ENCODE results near the gene IGFBP1.
A peak's percentile ranks its signal among the peaks of the same experiment; 100 is the strongest.

IGFBP1 gene

GRCh38 chr7:45920502-45921380 lies 32.5 kb downstream of the IGFBP1 start, which contains the start of gene IGFBP3 (continued):
- no peak for TF ChIP-seq ZFP69B (tag by site-specific recombination; IDR thresholded peaks at IDR 0.05)
- TF ChIP-seq ZNF596 (tag by site-specific recombination; IDR thresholded peaks at IDR 0.05) = no peak
- TF ChIP-seq ZNF629 (tag by site-specific recombination; IDR thresholded peaks at IDR 0.05) = no peak
- TF ChIP-seq ZNF394 (tag by site-specific recombination; IDR thresholded peaks at IDR 0.05; ENCODE audit: borderline replicate concordance) = no peak
- TF ChIP-seq ZFHX2 (tag by site-specific recombination; conservative IDR thresholded peaks at IDR 0.05) = 0 out of 2 replicates have a peak, but pooled peaks have one; percentile 19
- no peak for TF ChIP-seq ZNF529 (tag by site-specific recombination; IDR thresholded peaks at IDR 0.05; ENCODE audit: insufficient replicate concordance)
- no peak for TF ChIP-seq ZNF521 (tag by site-specific recombination; IDR thresholded peaks at IDR 0.05)
- TF ChIP-seq GLI2 (tag by site-specific recombination; IDR thresholded peaks at IDR 0.05; ENCODE audit: borderline replicate concordance, low read depth) = no peak
- no peak for TF ChIP-seq ZNF580 (tag by site-specific recombination; IDR thresholded peaks at IDR 0.05)
- no peak for TF ChIP-seq EGR2 (tag by site-specific recombination; IDR thresholded peaks at IDR 0.05; ENCODE audit: low read depth)
- TF ChIP-seq WT1 (tag by site-specific recombination; IDR thresholded peaks at IDR 0.05) = no peak
- no peak for TF ChIP-seq ZNF664 (tag by site-specific recombination; IDR thresholded peaks at IDR 0.05)
- TF ChIP-seq BCL11A (tag by site-specific recombination; IDR thresholded peaks at IDR 0.05; ENCODE audit: low read depth) = no peak
- no peak for TF ChIP-seq SP7 (tag by site-specific recombination; IDR thresholded peaks at IDR 0.05)
- TF ChIP-seq ZNF561 (tag by site-specific recombination; IDR thresholded peaks at IDR 0.05; ENCODE audit: borderline replicate concordance) = no peak
- no peak for TF ChIP-seq ZNF175 (tag by site-specific recombination; IDR thresholded peaks at IDR 0.05)
- no peak for TF ChIP-seq BCL11B (tag by site-specific recombination; IDR thresholded peaks at IDR 0.05; ENCODE audit: low read depth)
- TF ChIP-seq ZNF544 (tag by site-specific recombination; IDR thresholded peaks at IDR 0.05) = no peak
- no peak for TF ChIP-seq ZNF266 (tag by site-specific recombination; IDR thresholded peaks at IDR 0.05; ENCODE audit: low read depth)
- no peak for TF ChIP-seq ZNF37A (tag by site-specific recombination; IDR thresholded peaks at IDR 0.05)

- no peak for TF ChIP-seq ZBTB48 (tag by site-specific recombination; IDR thresholded peaks at IDR 0.05)
These were observed 33.1 kb downstream of the IGFBP1 start for GRCh38 chr7:45921381-45921698.

GRCh38 chr7:45921699-45922519 lies 33.6 kb downstream of the IGFBP1 start:
- Histone ChIP-seq H3K4me1 (ENCODE audit: control insufficient read depth, insufficient read depth, low read length) (peaks cover 3% of the 10 kb centered on the region; the same call in 1 of the 2 replicates), H3K36me3 (ENCODE audit: control insufficient read depth in 2 of 2, insufficient read depth in 1 of 2, low read length in 2 of 2) (no peaks in the 10 kb centered on the region), H3K27ac (ENCODE audit: extremely low read depth, low read depth, low read length) (no peak overlapping the region), H3K9me3 (ENCODE audit: control insufficient read depth, insufficient read depth, low read depth, low read length) (no peaks in the 10 kb centered on the region), H3K4me3 (ENCODE audit: low read depth, low read length) (peak overlapping the region; percentile 57; the same call in 1 of the 2 replicates)
- ChIA-PET CTCF (interaction anchor here (0.6 to 3.9 kb wide), 77 partner anchors 7 to 1406 kb away, joined by 3 to 26 read pairs (median 4); partner anchors contain the start of gene IGFBP1), POLR2A (no interaction called here)
- TF ChIP-seq ZNF654 (tag by site-specific recombination; IDR thresholded peaks at IDR 0.05; ENCODE audit: low read depth) (peak; percentile 62), ZBTB44 (tag by site-specific recombination; IDR thresholded peaks at IDR 0.05) (no peak), ZNF18 (tag by site-specific recombination; IDR thresholded peaks at IDR 0.05) (no peak), ZFHX2 (tag by site-specific recombination; conservative IDR thresholded peaks at IDR 0.05) (peak; percentile 84), PRDM1 (tag by site-specific recombination; IDR thresholded peaks at IDR 0.05) (no peak), OVOL3 (tag by site-specific recombination; IDR thresholded peaks at IDR 0.05) (no peak), CTCF (tag by site-specific recombination; IDR thresholded peaks at IDR 0.05) (peak; percentile 73)

More at GRCh38 chr7:45921381-45921698, 33.1 kb downstream of the IGFBP1 start:
- Histone ChIP-seq H3K36me3 (ENCODE audit: control insufficient read depth in 2 of 2, insufficient read depth in 1 of 2, low read length in 2 of 2) (no peaks in the 10 kb centered on the region), H3K9me3 (ENCODE audit: control insufficient read depth, insufficient read depth, low read depth, low read length) (no peaks in the 10 kb centered on the region), H3K4me3 (ENCODE audit: low read depth, low read length) (peak overlapping the region; percentile 57), H3K27ac (ENCODE audit: extremely low read depth, low read depth, low read length) (no peak overlapping the region), H3K4me1 (ENCODE audit: control insufficient read depth, insufficient read depth, low read length) (peaks cover 3% of the 10 kb centered on the region; the same call in 1 of the 2 replicates)
- ChIA-PET POLR2A (no interaction called here), CTCF (interaction anchor here (0.6 to 3.9 kb wide), 19 partner anchors 9 to 1314 kb away, joined by 3 to 15 read pairs (median 5); no protein-coding TSS in a partner anchor)

Measured in HEK293 (cell line).